GM21723 (cell line): ENCODE results near the gene TPST1.
"Not testable (repeated sequence)": the region's sequence is repeated elsewhere in the genome, so short reads cannot be mapped to it uniquely, and the experiment has no call there.

Experiments used
- ATAC-seq: cut with Tn5 transposase; IDR thresholded peaks from one replicate; pipeline ENCODE4 v1.9.1; 2021; ENCODE audit warnings: mild to moderate bottlenecking, moderate library complexity; ENCODE audit not compliant: unreplicated experiment

TPST1 gene

DNA sequence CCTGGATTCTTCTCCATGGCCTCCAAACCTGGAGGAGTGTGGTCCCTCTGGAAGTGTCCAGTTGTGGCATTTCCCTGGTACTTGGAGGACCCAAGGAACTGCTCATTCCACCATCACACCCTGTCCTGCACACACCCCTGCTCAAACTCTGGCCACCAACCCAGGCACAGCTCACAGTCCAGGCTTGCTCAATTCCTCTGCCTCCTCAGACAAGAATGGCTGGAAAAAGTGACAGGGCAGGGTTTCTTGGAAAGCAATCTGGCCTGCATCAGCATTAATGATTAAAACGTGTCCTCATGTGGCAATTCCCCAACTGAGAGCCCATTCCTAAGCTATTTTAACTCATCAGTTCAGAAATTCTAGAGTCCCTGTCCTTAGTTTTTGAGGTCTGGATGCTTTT is 17.2 kb upstream of the TPST1 start:
- no peak for ATAC-seq

GRCh38 chr7:66188645-66189044 is 16.5 kb upstream of the TPST1 start:
- ATAC-seq = no peak

DNA sequence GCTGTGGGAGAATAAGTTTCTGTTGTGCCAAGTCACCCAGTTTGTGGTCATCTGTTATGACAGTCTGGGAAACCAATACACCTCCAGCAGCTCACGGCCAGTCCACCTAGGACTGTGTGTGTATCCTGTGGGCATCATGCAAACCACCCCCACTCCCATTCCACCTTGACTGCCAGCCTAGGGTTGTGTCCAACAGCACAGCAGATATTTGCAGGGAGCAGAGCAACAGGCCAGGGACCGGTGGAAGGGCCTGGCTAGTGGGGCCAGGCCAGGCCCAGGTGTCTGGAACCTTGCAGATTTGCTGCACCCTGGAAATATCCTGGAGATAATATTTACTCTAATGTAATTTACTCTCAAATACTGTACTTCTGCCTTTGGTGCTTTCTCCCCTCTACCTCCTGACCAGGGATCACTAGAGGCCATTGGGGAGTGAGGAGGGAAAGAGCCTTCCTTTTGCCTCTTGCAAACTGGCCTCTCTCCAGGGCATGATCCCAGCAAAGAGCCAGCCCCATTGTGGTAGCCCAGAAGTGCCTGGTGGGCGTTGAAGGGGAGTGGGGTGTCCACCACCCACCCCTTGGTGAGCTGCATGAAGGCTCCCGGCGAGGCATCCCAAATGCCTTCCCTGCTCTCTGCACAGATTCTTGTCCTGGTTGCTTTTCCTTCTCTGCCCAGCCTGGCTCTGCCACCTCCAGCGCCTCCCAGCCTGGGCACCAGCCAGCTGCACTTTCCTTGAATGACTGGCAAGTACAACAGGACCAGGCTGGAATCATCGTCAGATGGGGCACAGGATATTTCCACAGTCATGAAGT is 15.2 kb upstream of the TPST1 start:
- ATAC-seq = no peak

- no peak for ATAC-seq
Observed at GRCh38 chr7:66190504-66190857, 14.7 kb upstream of the TPST1 start.

- no peak for ATAC-seq
Observed at GRCh38 chr7:66193146-66193725, 11.9 kb upstream of the TPST1 start.

- ATAC-seq = no peak
Observed at GRCh38 chr7:66198469-66198868, 6.7 kb upstream of the TPST1 start.

GRCh38 chr7:66198956-66199355 is 6.2 kb upstream of the TPST1 start:
- no peak for ATAC-seq

DNA sequence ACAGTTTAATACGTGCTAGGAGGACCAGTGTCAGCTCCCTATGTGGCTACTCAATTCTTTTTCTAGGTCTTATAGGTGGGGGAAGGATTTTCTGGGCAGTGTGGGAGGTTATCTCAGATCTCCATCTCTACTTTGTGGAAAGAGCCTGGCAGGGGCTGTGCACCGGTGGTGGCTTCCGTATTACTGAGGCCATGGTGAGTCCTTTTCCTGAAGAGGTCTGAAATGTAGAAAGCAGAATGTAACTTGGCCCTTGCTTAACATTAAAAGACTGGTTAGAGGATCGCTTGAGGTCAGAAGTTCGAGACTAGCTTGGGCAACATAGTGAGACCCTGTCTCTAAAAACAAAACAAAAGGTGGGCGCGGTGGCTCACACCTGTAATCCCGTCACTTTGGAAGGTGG is 2.7 kb upstream of the TPST1 start:
- ATAC-seq = no peak

- no peak for ATAC-seq
Observed at GRCh38 chr7:66205741-66206090, 582 bp downstream of the TPST1 start.

- no peak for ATAC-seq
Observed at GRCh38 chr7:66206119-66206933, 1.2 kb downstream of the TPST1 start.

- no peak for ATAC-seq
Observed at GRCh38 chr7:66206934-66207240, 1.8 kb downstream of the TPST1 start.

DNA sequence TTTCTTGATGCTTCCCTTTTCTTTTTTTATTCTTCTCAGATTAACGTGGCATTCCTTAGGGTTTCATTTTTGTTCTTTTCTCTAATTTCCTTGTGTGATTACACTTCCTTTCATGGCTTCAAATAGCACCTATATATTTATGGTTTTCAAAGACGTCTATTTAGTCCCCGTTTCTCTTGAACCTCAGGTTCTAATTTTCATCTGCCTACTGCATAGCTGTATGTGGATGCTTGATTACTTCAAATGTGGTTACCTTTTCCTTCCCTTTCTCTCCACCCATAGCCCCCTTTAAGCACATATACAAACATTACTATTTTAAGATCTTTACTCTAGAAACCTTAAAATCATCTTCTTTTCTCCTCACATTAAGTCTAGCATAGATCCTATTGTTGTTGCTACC is 2.4 kb downstream of the TPST1 start:
- ATAC-seq = no peak

DNA sequence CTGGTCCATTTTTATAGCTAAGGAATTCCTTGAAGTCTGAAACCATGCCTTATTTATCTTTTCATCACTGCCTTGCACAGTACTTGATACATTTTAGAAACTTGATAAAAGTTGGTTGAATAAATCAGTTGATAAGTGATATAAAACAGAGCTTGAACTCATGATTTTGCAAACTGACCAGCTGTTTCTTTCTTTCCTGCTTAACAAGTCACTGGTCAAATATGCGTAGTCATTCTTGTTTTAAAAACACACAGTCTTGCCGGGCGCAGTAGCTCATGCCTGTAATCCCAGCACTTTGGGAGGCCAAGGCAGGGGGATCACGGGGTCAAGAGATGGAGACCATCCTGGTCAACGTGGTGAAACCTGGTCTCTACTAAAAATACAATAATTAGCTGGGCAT is 6.3 kb downstream of the TPST1 start:
- no peak for ATAC-seq

- no peak for ATAC-seq
Observed at GRCh38 chr7:66213637-66214036, 8.5 kb downstream of the TPST1 start.

- no peak for ATAC-seq
Observed at GRCh38 chr7:66216687-66217086, 11.6 kb downstream of the TPST1 start.

DNA sequence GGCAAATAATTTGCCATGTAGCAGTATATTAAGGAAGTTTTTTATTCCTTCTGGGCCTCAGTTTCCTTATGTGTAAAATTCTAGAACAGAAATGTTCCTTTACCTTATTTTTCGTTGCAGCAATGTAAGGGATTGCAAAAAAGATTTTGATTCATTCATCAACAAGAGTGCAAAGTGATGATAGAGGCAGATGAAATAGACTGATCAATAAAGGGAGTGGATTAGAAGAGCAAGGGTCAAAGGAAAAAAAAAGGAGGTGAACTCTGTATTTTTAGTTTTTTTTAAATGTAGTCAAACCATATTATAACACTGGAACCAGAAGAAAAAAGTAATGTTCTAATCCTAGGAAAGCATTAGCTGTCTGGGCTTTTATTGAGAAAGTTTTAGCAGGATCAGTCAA is 14.7 kb downstream of the TPST1 start:
- ATAC-seq = no peak

- ATAC-seq = no peak
Observed at GRCh38 chr7:66221442-66221841, 16.3 kb downstream of the TPST1 start.

DNA sequence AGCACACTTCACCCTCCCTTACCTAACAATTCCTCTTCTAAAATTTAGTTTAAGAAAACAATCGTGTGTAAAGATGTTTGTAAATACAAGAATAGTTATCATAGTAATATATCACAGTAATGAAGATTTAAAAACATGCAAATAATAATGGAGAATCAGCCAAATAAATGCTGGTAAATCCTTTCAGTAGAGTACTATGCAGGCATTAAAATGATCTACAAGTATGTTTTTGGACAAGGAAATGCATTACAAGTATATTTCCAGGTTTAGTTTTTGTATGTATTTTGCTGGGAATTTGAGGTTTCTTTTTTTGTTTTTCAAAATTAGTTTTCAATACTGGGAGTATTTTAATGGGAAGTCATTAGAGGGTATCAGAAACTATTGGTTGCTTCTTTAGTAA is 22.7 kb downstream of the TPST1 start:
- no peak for ATAC-seq

- not testable (repeated sequence) for ATAC-seq
Observed at GRCh38 chr7:66231326-66232216, 26.4 kb downstream of the TPST1 start.

- ATAC-seq = no peak
Observed at GRCh38 chr7:66233638-66234037, 28.5 kb downstream of the TPST1 start.

- ATAC-seq = no peak
Observed at GRCh38 chr7:66236713-66237303, 31.7 kb downstream of the TPST1 start.
